ENCODE results near the gene CCDC185.

CCDC185 gene

GRCh38 chr1:223443397-223443796 is 50.2 kb downstream of the CCDC185 start:
- DNase-seq = no peak

- no peak for DNase-seq
Measured at GRCh38 chr1:223444411-223444810, 51.2 kb downstream of the CCDC185 start.

All from SHP77 (cell line).